HG03558 (cell line): ENCODE data around the gene ZNF385B.

ENCODE experiments used
- ATAC-seq: cut with Tn5 transposase; IDR thresholded peaks from one replicate; pipeline ENCODE4 v1.9.1; 2021; ENCODE audit warnings: moderate number of reproducible peaks; ENCODE audit not compliant: unreplicated experiment; ENCODE audit errors: extremely low read depth

The ZNF385B gene

GRCh38 chr2:179857236-179857635 is 4.2 kb downstream of the ZNF385B start:
- no peak for ATAC-seq

GRCh38 chr2:179856205-179856604 is 5.2 kb downstream of the ZNF385B start:
- ATAC-seq, result no peak

GRCh38 chr2:179855673-179856072 is 5.7 kb downstream of the ZNF385B start:
- ATAC-seq, result no peak

GRCh38 chr2:179854891-179855290 is 6.5 kb downstream of the ZNF385B start:
- ATAC-seq, result no peak

- no peak for ATAC-seq
These were observed 8.3 kb downstream of the ZNF385B start for GRCh38 chr2:179853108-179853507.

- ATAC-seq, result no peak
These were observed 11.2 kb downstream of the ZNF385B start for GRCh38 chr2:179850188-179850587.

GRCh38 chr2:179849719-179850118 is 11.7 kb downstream of the ZNF385B start:
- ATAC-seq, result no peak

GRCh38 chr2:179843541-179843940 is 17.9 kb downstream of the ZNF385B start:
- ATAC-seq, result no peak

GRCh38 chr2:179842498-179843153 is 18.8 kb downstream of the ZNF385B start:
- no peak for ATAC-seq

- ATAC-seq, result no peak
These were observed 20.6 kb downstream of the ZNF385B start for GRCh38 chr2:179840840-179841239.

GRCh38 chr2:179837408-179837807 is 24.0 kb downstream of the ZNF385B start:
- ATAC-seq, result no peak

- no peak for ATAC-seq
These were observed 31.2 kb downstream of the ZNF385B start for GRCh38 chr2:179830043-179830787.

- ATAC-seq, result no peak
These were observed 35.1 kb downstream of the ZNF385B start for GRCh38 chr2:179826297-179826696.

GRCh38 chr2:179825494-179825893 is 35.9 kb downstream of the ZNF385B start:
- no peak for ATAC-seq

GRCh38 chr2:179824961-179825360 is 36.5 kb downstream of the ZNF385B start:
- ATAC-seq, result no peak

- no peak for ATAC-seq
These were observed 38.9 kb downstream of the ZNF385B start for GRCh38 chr2:179822540-179822939.

- no peak for ATAC-seq
These were observed 42.9 kb downstream of the ZNF385B start for GRCh38 chr2:179818546-179818945.

- no peak for ATAC-seq
These were observed 44.1 kb downstream of the ZNF385B start for GRCh38 chr2:179817181-179817841.

- no peak for ATAC-seq
These were observed 47.4 kb downstream of the ZNF385B start for GRCh38 chr2:179814050-179814449.

GRCh38 chr2:179812501-179812900 is 48.9 kb downstream of the ZNF385B start:
- no peak for ATAC-seq

GRCh38 chr2:179811042-179811441 is 50.4 kb downstream of the ZNF385B start:
- no peak for ATAC-seq
